GM13976 (cell line): ENCODE data around the gene TJP3.

ENCODE experiments used
- DNase-seq: peaks from one replicate; pipeline ENCODE4 v3.0.0; 2012; ENCODE audit warnings: low spot score
- in situ Hi-C: fragments of 300-500 bp; cut with MboI; formaldehyde crosslinking; loops from one replicate; pipeline ENCODE4 v1.12.0; 2022; ENCODE audit warnings: low sequenced_read_pairs, mixed read lengths, inconsistent platforms; ENCODE audit not compliant: unreplicated experiment
- TF ChIP-seq, protein P1 (sequence below): IDR thresholded peaks from 2 replicates; pipeline ENCODE4 v1.5.1; 2012; ENCODE audit warnings: borderline replicate concordance, mild to moderate bottlenecking; ENCODE audit not compliant: insufficient read depth; ENCODE audit errors: extremely low read depth, missing control alignments, control extremely low read depth

The TJP3 gene

DNA sequence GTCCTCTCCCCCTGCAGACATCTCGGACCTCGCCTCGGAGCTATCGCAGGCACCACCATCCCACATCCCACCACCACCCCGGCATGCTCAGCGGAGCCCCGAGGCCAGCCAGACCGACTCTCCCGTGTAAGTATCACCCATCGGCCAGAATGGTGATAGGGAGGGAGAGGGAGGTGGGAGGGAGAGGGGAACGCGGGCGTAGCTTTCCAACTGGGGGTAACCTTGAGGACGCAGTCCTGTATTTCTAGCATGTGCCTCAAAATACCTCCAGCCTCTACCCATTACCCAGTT is 26.1 kb downstream of the TJP3 start:
- DNase-seq: no peak
- TF ChIP-seq, protein P1, sequence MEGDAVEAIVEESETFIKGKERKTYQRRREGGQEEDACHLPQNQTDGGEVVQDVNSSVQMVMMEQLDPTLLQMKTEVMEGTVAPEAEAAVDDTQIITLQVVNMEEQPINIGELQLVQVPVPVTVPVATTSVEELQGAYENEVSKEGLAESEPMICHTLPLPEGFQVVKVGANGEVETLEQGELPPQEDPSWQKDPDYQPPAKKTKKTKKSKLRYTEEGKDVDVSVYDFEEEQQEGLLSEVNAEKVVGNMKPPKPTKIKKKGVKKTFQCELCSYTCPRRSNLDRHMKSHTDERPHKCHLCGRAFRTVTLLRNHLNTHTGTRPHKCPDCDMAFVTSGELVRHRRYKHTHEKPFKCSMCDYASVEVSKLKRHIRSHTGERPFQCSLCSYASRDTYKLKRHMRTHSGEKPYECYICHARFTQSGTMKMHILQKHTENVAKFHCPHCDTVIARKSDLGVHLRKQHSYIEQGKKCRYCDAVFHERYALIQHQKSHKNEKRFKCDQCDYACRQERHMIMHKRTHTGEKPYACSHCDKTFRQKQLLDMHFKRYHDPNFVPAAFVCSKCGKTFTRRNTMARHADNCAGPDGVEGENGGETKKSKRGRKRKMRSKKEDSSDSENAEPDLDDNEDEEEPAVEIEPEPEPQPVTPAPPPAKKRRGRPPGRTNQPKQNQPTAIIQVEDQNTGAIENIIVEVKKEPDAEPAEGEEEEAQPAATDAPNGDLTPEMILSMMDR: no peak
- in situ Hi-C loops: no loop called here

DNA sequence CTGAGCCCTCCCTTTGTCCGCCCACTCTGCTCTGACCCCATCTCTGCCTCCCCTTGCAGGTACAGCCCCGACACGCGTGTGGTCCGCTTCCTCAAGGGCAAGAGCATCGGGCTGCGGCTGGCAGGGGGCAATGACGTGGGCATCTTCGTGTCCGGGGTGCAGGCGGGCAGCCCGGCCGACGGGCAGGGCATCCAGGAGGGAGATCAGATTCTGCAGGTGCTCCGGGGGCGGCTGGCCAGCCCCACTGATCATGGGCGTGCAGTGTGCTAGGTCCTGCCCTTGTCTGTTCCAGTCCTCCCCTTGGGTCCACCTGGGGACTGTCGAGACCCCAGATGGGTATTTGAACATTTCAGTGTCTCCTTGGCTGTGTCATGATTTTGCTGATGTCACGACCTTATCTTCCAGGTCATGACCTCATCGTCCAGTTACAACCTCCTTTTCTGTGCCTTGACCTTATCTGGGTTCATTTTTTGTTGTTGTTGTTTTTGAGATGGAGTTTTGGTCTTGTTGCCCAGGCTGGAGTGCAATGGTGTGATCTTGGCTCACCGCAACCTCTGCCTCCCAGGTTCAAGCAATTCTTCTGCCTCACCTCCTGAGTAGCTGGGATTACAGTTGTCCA is 28.0 kb downstream of the TJP3 start:
- TF ChIP-seq, protein P1: no peak
- in situ Hi-C loops: no loop called here
- DNase-seq: no peak

DNA sequence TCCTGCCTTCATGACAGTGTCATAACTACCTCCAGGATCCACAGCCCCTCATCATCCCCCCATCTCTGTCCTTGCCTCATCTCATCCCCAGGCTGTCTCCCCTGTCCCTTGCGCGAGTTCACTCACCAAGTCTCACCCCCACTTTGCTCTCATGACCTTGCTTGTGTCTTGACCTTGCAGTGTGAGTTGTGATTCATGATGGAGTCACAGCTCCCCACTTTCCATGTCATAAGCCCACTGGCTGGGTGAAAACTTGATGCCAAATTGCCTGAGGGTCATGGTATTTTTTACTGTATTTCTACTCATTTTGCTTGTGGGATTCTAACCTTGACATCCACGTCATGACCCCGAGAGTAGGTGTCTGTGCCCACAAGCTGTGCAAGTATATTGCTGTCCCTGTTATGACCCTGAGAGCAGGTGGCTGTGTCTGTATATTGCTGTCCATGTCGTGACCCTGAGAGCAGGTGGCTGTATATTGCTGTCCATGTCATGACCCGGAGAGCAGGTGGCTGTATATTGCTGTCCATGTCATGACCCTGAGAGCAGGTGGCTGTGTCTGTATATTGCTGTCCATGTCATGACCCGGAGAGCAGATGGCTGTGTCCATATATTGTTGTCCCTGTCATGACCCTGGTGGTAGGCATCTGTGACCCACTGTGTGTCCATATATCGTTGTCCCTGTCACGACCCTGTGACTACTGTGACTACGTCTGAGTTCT is 29.5 kb downstream of the TJP3 start:
- TF ChIP-seq, protein P1: no peak
- DNase-seq: no peak
- in situ Hi-C loops: no loop called here

DNA sequence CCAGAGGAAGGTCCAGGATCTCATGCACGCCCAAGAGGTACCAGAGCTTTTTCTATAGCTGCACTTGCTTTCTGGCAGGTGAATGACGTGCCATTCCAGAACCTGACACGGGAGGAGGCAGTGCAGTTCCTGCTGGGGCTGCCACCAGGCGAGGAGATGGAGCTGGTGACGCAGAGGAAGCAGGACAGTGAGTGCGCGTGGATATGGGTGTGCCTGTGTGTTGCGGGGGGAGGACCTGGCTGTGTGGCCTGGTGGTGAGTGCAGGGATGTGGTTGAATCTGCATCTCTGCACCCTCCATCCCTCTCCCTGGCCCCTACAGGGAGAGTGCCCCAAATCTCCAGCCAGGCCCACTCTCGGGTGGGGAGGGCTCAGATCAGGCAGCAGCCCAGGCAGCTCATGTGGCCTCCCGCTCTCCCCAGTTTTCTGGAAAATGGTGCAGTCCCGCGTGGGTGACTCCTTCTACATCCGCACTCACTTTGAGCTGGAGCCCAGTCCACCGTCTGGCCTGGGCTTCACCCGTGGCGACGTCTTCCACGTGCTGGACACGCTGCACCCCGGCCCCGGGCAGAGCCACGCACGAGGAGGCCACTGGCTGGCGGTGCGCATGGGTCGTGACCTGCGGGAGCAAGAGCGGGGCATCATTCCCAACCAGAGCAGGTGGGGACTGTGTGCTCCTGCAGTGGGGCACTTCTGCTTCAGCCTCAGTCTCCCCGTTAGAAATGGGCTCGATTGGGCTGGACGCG is 30.5 kb downstream of the TJP3 start:
- TF ChIP-seq, protein P1: no peak
- DNase-seq: no peak
- in situ Hi-C loops: no loop called here

DNA sequence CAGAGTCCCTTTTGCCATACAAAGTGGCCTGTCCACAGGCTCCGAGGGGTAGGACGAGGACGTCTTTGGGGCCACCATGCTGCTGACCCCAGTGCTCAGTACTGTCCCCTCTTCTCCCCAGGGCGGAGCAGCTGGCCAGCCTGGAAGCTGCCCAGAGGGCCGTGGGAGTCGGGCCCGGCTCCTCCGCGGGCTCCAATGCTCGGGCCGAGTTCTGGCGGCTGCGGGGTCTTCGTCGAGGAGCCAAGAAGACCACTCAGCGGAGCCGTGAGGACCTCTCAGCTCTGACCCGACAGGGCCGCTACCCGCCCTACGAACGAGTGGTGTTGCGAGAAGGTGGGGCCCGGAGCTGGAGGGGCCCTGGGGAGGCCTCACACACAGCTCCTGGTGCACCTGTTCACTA is 32.2 kb downstream of the TJP3 start:
- no peak for DNase-seq
- TF ChIP-seq, protein P1: no peak
- in situ Hi-C loops: no loop called here

DNA sequence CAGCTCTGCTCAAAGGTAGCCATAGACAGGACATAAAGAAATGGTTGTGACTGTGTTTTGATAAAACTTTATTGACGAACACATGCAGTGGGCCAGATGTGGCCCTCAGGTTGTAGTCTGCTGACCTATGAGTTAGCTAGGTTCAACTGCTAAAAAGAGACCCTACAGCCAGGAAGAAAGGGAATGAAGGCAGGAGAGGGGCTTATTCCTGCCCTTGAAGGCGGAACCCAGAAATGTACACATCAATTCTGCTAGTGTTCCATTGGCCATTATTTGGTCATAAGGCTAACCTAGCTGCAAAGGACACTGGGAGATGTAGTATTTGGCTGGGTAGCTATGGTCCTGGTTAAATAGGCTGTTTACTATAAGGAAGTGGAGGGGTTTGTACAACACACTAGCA is 35.3 kb downstream of the TJP3 start:
- TF ChIP-seq, protein P1: no peak
- in situ Hi-C loops: no loop called here
- no peak for DNase-seq
